HG02840 (cell line): ENCODE results near the gene GPRC5C.

ENCODE experiments used
- ATAC-seq: cut with Tn5 transposase; IDR thresholded peaks from one replicate; pipeline ENCODE4 v1.9.1; 2021; ENCODE audit warnings: mild to moderate bottlenecking, moderate library complexity, moderate number of reproducible peaks; ENCODE audit not compliant: unreplicated experiment, low FRiP score

Gene GPRC5C

GRCh38 chr17:74450231-74450630, 18.3 kb downstream of the GPRC5C start:
- ATAC-seq, result no peak

GRCh38 chr17:74450925-74451403, 19.1 kb downstream of the GPRC5C start:
- ATAC-seq, result no peak

GRCh38 chr17:74451557-74451956, 19.7 kb downstream of the GPRC5C start:
- no peak for ATAC-seq

GRCh38 chr17:74452033-74452840, 20.3 kb downstream of the GPRC5C start:
- ATAC-seq, result no peak

- no peak for ATAC-seq
These were observed 21.2 kb downstream of the GPRC5C start for GRCh38 chr17:74452841-74453661.

- peak; percentile 10 for ATAC-seq
These were observed 21.8 kb downstream of the GPRC5C start for GRCh38 chr17:74453665-74454196.

GRCh38 chr17:74454197-74455024, 22.5 kb downstream of the GPRC5C start:
- ATAC-seq, result peak; percentile 69

GRCh38 chr17:74455025-74455545, 23.2 kb downstream of the GPRC5C start:
- ATAC-seq, result no peak

- ATAC-seq, result no peak
These were observed 23.9 kb downstream of the GPRC5C start for GRCh38 chr17:74455821-74456220.

GRCh38 chr17:74457146-74457819, 25.4 kb downstream of the GPRC5C start:
- ATAC-seq, result no peak

- no peak for ATAC-seq
These were observed 25.9 kb downstream of the GPRC5C start for GRCh38 chr17:74457820-74458166.

GRCh38 chr17:74458835-74459234, 26.9 kb downstream of the GPRC5C start:
- ATAC-seq, result no peak

GRCh38 chr17:74459622-74460021, 27.7 kb downstream of the GPRC5C start:
- no peak for ATAC-seq

GRCh38 chr17:74460241-74460640, 28.4 kb downstream of the GPRC5C start:
- no peak for ATAC-seq

- ATAC-seq, result no peak
These were observed 29.1 kb downstream of the GPRC5C start for GRCh38 chr17:74460996-74461395.

GRCh38 chr17:74461611-74462010, 29.7 kb downstream of the GPRC5C start:
- no peak for ATAC-seq

GRCh38 chr17:74464730-74465377, 33.0 kb downstream of the GPRC5C start:
- no peak for ATAC-seq

GRCh38 chr17:74465378-74466110, 33.7 kb downstream of the GPRC5C start:
- ATAC-seq, result no peak
